Measurements from ENCODE around the gene LHFPL4. TPM values are rescaled to one million over a fixed set of nuclear protein-coding genes. Genes with fewer than 3 reads are reported as not detected.
A peak's percentile ranks its signal among the peaks of the same experiment; 100 is the strongest.

The LHFPL4 gene
- total RNA-seq, 6 donors from 2014 or later: 0.52 TPM; not detected in 5

GRCh38 chr3:9485248-9485647 is 68.4 kb downstream of the LHFPL4 start:
- no peak for TF ChIP-seq EP300 (IDR thresholded peaks at IDR 0.05)
- TF ChIP-seq POLR2A (IDR thresholded peaks at IDR 0.05): no peak
- no peak for TF ChIP-seq CTCF (IDR thresholded peaks at IDR 0.05)
- no peak for TF ChIP-seq POLR2AphosphoS5 (IDR thresholded peaks at IDR 0.05)
- Histone ChIP-seq H3K4me1 (no peaks in the 10 kb centered on the region), H3K27ac (no peak overlapping the region), H3K36me3 (peaks cover 4 to 43% (median 14%) of the 10 kb centered on the region in 4 donors), H3K9me3 (peaks cover 0 to 5% (median 2%) of the 10 kb centered on the region in 4 donors), H3K27me3 (no peaks in the 10 kb centered on the region), H3K4me3 (no peak overlapping the region)
- ATAC-seq (ENCODE audit: low FRiP score in 2 of 2) (no peak), DNase-seq (no peak)
- 96 to 100% methylated on average over 1 of the region's 1 CpG for WGBS, 2 donors

- H3K4me1 ChIP-seq: no peaks in the 10 kb centered on the region
These were observed 73.4 kb downstream of the LHFPL4 start for GRCh38 chr3:9480265-9480664.

GRCh38 chr3:9476935-9477334 is 76.7 kb downstream of the LHFPL4 start:
- H3K4me1 ChIP-seq: no peaks in the 10 kb centered on the region
- no peak overlapping the region for H3K4me3 ChIP-seq
- peaks cover 45 to 100% (median 80%) of the 10 kb centered on the region in 4 donors for H3K36me3 ChIP-seq
- no peak for TF ChIP-seq POLR2AphosphoS5 (IDR thresholded peaks at IDR 0.05)
- 94% methylated on average over 5 of the region's 5 CpGs for WGBS, 2 donors
- no peak overlapping the region for H3K27ac ChIP-seq
- no peaks in the 10 kb centered on the region for H3K9me3 ChIP-seq
- DNase-seq: no peak
- peak in 1 of 2 donors; percentile 46 for ATAC-seq (ENCODE audit: low FRiP score in 2 of 2)
- no peaks in the 10 kb centered on the region for H3K27me3 ChIP-seq

More at GRCh38 chr3:9480265-9480664, 73.4 kb downstream of the LHFPL4 start:
- H3K4me3 ChIP-seq: no peak overlapping the region
- peaks cover 20 to 79% (median 52%) of the 10 kb centered on the region in 4 donors for H3K36me3 ChIP-seq
- no peaks in the 10 kb centered on the region for H3K9me3 ChIP-seq
- no peak for TF ChIP-seq CTCF (IDR thresholded peaks at IDR 0.05)
- no peak for TF ChIP-seq POLR2AphosphoS5 (IDR thresholded peaks at IDR 0.05)
- no peak for TF ChIP-seq POLR2A (IDR thresholded peaks at IDR 0.05)
- no peak for TF ChIP-seq EP300 (IDR thresholded peaks at IDR 0.05)
- H3K27me3 ChIP-seq: no peaks in the 10 kb centered on the region
- no peak for DNase-seq
- H3K27ac ChIP-seq: no peak overlapping the region
- WGBS, 2 donors: 100% methylated on average over 1 of the region's 1 CpG
- ATAC-seq (ENCODE audit: low FRiP score in 2 of 2): no peak

- no peak for DNase-seq
- WGBS, 2 donors: 95 to 98% methylated on average over 5 to 6 of the region's 6 CpGs
- no peak for ATAC-seq (ENCODE audit: low FRiP score in 2 of 2)
- no peak overlapping the region for H3K4me3 ChIP-seq
- no peaks in the 10 kb centered on the region for H3K4me1 ChIP-seq
- peaks cover 59 to 100% (median 85%) of the 10 kb centered on the region in 4 donors for H3K36me3 ChIP-seq
- H3K9me3 ChIP-seq: no peaks in the 10 kb centered on the region
- TF ChIP-seq EP300 (IDR thresholded peaks at IDR 0.05) (no peak), POLR2A (IDR thresholded peaks at IDR 0.05) (no peak), POLR2AphosphoS5 (IDR thresholded peaks at IDR 0.05) (no peak), CTCF (IDR thresholded peaks at IDR 0.05) (no peak)
- no peak overlapping the region for H3K27ac ChIP-seq
- no peaks in the 10 kb centered on the region for H3K27me3 ChIP-seq
These were observed 79.1 kb downstream of the LHFPL4 start for GRCh38 chr3:9474482-9474881.

- H3K4me1 ChIP-seq: no peaks in the 10 kb centered on the region
- no peak overlapping the region for H3K27ac ChIP-seq
- no peak overlapping the region for H3K4me3 ChIP-seq
- no peaks in the 10 kb centered on the region for H3K27me3 ChIP-seq
- no peak for TF ChIP-seq CTCF (IDR thresholded peaks at IDR 0.05)
- no peak for TF ChIP-seq POLR2AphosphoS5 (IDR thresholded peaks at IDR 0.05)
- no peak for TF ChIP-seq POLR2A (IDR thresholded peaks at IDR 0.05)
- no peak for TF ChIP-seq EP300 (IDR thresholded peaks at IDR 0.05)
- H3K9me3 ChIP-seq: no peaks in the 10 kb centered on the region
- no peak for ATAC-seq (ENCODE audit: low FRiP score in 2 of 2)
- peaks cover 59 to 100% (median 86%) of the 10 kb centered on the region in 4 donors for H3K36me3 ChIP-seq
- DNase-seq: no peak
These were observed 80.0 kb downstream of the LHFPL4 start for GRCh38 chr3:9473496-9474065.

Measured in upper lobe of left lung (tissue), 6 donors.